WTC11 (cell line): ENCODE measurements around the gene TUSC2. TPM values are rescaled to one million over a fixed set of nuclear protein-coding genes. Genes with fewer than 3 reads are reported as not detected.

Source experiments
- ATAC-seq: fragments of 200-7000 bp; cut with Tn5 transposase; 2 replicates; pipeline ENCODE4 v1.10.0; 2021; ENCODE audit warnings: mild to moderate bottlenecking, moderate library complexity
- CTCF ChIA-PET: fragments of 300-600 bp; sonication (Branson Sonifier 250); formaldehyde crosslinking; loops from one replicate; lab custom pipeline; 2021; ENCODE audit warnings: antibody characterized with exemption; lab: Charles Lee
- POLR2A ChIA-PET: fragments of 350-600 bp; sonication (Branson Sonifier 250); formaldehyde crosslinking; loops from one replicate; lab custom pipeline; 2021; ENCODE audit warnings: antibody characterized with exemption; lab: Charles Lee
- DNase-seq: peaks from one replicate; pipeline ENCODE4 v3.0.0; 2021; ENCODE audit warnings: low spot score
- H3K27ac Mint-ChIP-seq: 2 replicates; pipeline ENCODE4 v1.8.0; 2021; ENCODE audit warnings: mixed read lengths
- H3K27me3 Mint-ChIP-seq: 2 replicates; pipeline ENCODE4 v1.8.0; 2021; ENCODE audit warnings: low read depth, mild to moderate bottlenecking, moderate library complexity, mixed read lengths
- H3K36me3 Mint-ChIP-seq: 2 replicates; pipeline ENCODE4 v1.8.0; 2021; ENCODE audit warnings: mixed read lengths
- H3K4me1 Mint-ChIP-seq: 2 replicates; pipeline ENCODE4 v1.8.0; 2022; ENCODE audit warnings: mixed read lengths
- H3K4me3 Mint-ChIP-seq: 2 replicates; pipeline ENCODE4 v1.8.0; 2021; ENCODE audit warnings: mild to moderate bottlenecking, moderate library complexity, mixed read lengths
- H3K9me3 Mint-ChIP-seq: 2 replicates; pipeline ENCODE4 v1.8.0; 2021; ENCODE audit warnings: mixed read lengths
- ATF1 ChIP-seq: sonication (generic); formaldehyde crosslinking; IDR thresholded peaks from 2 replicates; pipeline ENCODE4 v1.8.1; 2023; ENCODE audit warnings: mild to moderate bottlenecking, moderate library complexity, missing genetic modification reagents
- ATF2 ChIP-seq: sonication (generic); formaldehyde crosslinking; IDR thresholded peaks from 2 replicates; pipeline ENCODE4 v1.8.1; 2022; ENCODE audit warnings: low read depth, missing genetic modification reagents, borderline replicate concordance
- ATF3 ChIP-seq: sonication (generic); formaldehyde crosslinking; conservative IDR thresholded peaks from 2 replicates; pipeline ENCODE4 v1.8.1; 2022; ENCODE audit warnings: mild to moderate bottlenecking, missing genetic modification reagents
- E2F4 ChIP-seq: sonication (generic); formaldehyde crosslinking; IDR thresholded peaks from 2 replicates; pipeline ENCODE4 v1.8.1; 2022; ENCODE audit warnings: low read depth, mild to moderate bottlenecking, moderate library complexity, missing genetic modification reagents, borderline replicate concordance
- GABPB1 ChIP-seq: sonication (generic); formaldehyde crosslinking; IDR thresholded peaks from 2 replicates; pipeline ENCODE4 v1.8.1; 2023; ENCODE audit warnings: mild to moderate bottlenecking, missing genetic modification reagents
- HMGXB4 ChIP-seq: sonication (generic); formaldehyde crosslinking; IDR thresholded peaks from 2 replicates; pipeline ENCODE4 v1.8.1; 2023; ENCODE audit warnings: mild to moderate bottlenecking, moderate library complexity, missing genetic modification reagents
- NFE2L1 ChIP-seq: sonication (generic); formaldehyde crosslinking; IDR thresholded peaks from 2 replicates; pipeline ENCODE4 v1.8.1; 2023; ENCODE audit warnings: missing genetic modification reagents
- NFYB ChIP-seq: sonication (generic); formaldehyde crosslinking; conservative IDR thresholded peaks from 2 replicates; pipeline ENCODE4 v1.8.0; 2022; ENCODE audit warnings: low read depth, missing genetic modification reagents
- RORB ChIP-seq: fragments of 250-450 bp; sonication (Bioruptor Pico); IDR thresholded peaks from 2 replicates; pipeline ENCODE4 v1.9.0; 2021; ENCODE audit warnings: mild to moderate bottlenecking
- SMAD3 ChIP-seq: sonication (generic); formaldehyde crosslinking; IDR thresholded peaks from 2 replicates; pipeline ENCODE4 v1.8.0; 2022; ENCODE audit warnings: missing genetic modification reagents, mild to moderate bottlenecking, borderline replicate concordance
- SMAD4 ChIP-seq: sonication (generic); formaldehyde crosslinking; IDR thresholded peaks from 2 replicates; pipeline ENCODE4 v1.8.0; 2022; ENCODE audit warnings: mild to moderate bottlenecking, missing genetic modification reagents
- TCF7 ChIP-seq: sonication (generic); formaldehyde crosslinking; IDR thresholded peaks from 2 replicates; pipeline ENCODE4 v1.8.0; 2022; ENCODE audit warnings: mild to moderate bottlenecking, low read depth, missing genetic modification reagents, moderate library complexity
- USF1 ChIP-seq: sonication (generic); formaldehyde crosslinking; IDR thresholded peaks from 2 replicates; pipeline ENCODE4 v1.8.0; 2022; ENCODE audit warnings: mild to moderate bottlenecking, missing genetic modification reagents
- ZBTB21 ChIP-seq: sonication (generic); formaldehyde crosslinking; IDR thresholded peaks from 2 replicates; pipeline ENCODE4 v1.8.1; 2023; ENCODE audit warnings: mild to moderate bottlenecking, missing genetic modification reagents, borderline replicate concordance
- ZNF317 ChIP-seq: sonication (generic); formaldehyde crosslinking; IDR thresholded peaks from 2 replicates; pipeline ENCODE4 v1.8.1; 2023; ENCODE audit warnings: low read depth, mild to moderate bottlenecking, moderate library complexity, missing genetic modification reagents, borderline replicate concordance
- ZNF416 ChIP-seq: fragments of 250-450 bp; sonication (Bioruptor Pico); IDR thresholded peaks from 2 replicates; pipeline ENCODE4 v1.9.0; 2021; ENCODE audit warnings: mild to moderate bottlenecking, inconsistent platforms
- ZNF532 ChIP-seq: fragments of 250-450 bp; sonication (Bioruptor Pico); IDR thresholded peaks from 2 replicates; pipeline ENCODE4 v1.9.0; 2021; ENCODE audit warnings: mild to moderate bottlenecking, borderline replicate concordance
- total RNA-seq: library from RNA; stranded (reverse); gene quantifications from 3 replicates; pipeline ENCODE4 v1.2.3, GENCODE V29; 2021

TUSC2 gene
- total RNA-seq, 1 experiment from 2014 or later = 41.1 TPM

GRCh38 chr3:50354186-50354764 is 26.3 kb upstream of the TUSC2 start:
- no peak for DNase-seq
- ChIA-PET POLR2A (interaction anchor here (0.6 kb wide), 1 partner anchor 1614 kb away, joined by 5 read pairs; no protein-coding TSS in a partner anchor), CTCF (interaction anchor here (0.5 to 2.1 kb wide), 3 partner anchors 17 to 188 kb away, joined by 4 to 10 read pairs (median 6); no protein-coding TSS in a partner anchor)
- Mint-ChIP-seq H3K27me3 (no peaks in the 10 kb centered on the region), H3K36me3 (peaks cover 14% of the 10 kb centered on the region), H3K27ac (no peak overlapping the region), H3K4me3 (no peak overlapping the region), H3K4me1 (peaks cover 32% of the 10 kb centered on the region), H3K9me3 (no peaks in the 10 kb centered on the region)
- TF ChIP-seq ATF1 (CRISPR knock-in tag) = no peak
- ATAC-seq = no peak

GRCh38 chr3:50353245-50354004 is 25.4 kb upstream of the TUSC2 start:
- Mint-ChIP-seq H3K4me3 (no peak overlapping the region), H3K27ac (no peak overlapping the region), H3K4me1 (peaks cover 28% of the 10 kb centered on the region), H3K9me3 (no peaks in the 10 kb centered on the region), H3K27me3 (no peaks in the 10 kb centered on the region), H3K36me3 (peaks cover 16% of the 10 kb centered on the region)
- POLR2A ChIA-PET = no interaction called here
- CTCF ChIA-PET = interaction anchor here (0.5 to 2.1 kb wide), 9 partner anchors 13 to 214 kb away, joined by 3 to 10 read pairs (median 4); partner anchors contain the start of genes C3orf18, HYAL1 and RASSF1
- no peak for DNase-seq
- ATAC-seq = no peak
- TF ChIP-seq ZNF317 (CRISPR knock-in tag) (no peak), ATF2 (no peak), USF1 (CRISPR knock-in tag) (no peak), ZNF532 (CRISPR knock-in tag) (no peak), ZNF416 (CRISPR knock-in tag) (no peak), NFYB (CRISPR knock-in tag) (no peak), GABPB1 (no peak), SMAD3 (CRISPR knock-in tag) (no peak), E2F4 (CRISPR knock-in tag) (no peak), HMGXB4 (CRISPR knock-in tag) (no peak), ATF3 (CRISPR knock-in tag) (no peak), RORB (no peak), TCF7 (CRISPR knock-in tag) (no peak), SMAD4 (no peak), NFE2L1 (no peak), ZBTB21 (CRISPR knock-in tag) (no peak)
